Activated CD8-positive, alpha-beta T cell treated with anti-CD3 and anti-CD28 coated beads, Interleukin-2, amount 10 ng/mL, durations not matched to agents 7 days and 5 days (primary cell): ENCODE measurements around the gene PIK3R4. TPM values are rescaled to one million over a fixed set of nuclear protein-coding genes. Genes with fewer than 3 reads are reported as not detected.
A peak's percentile ranks its signal among the peaks of the same experiment; 100 is the strongest.

Experiments
- ATAC-seq: fragments of 150-1000 bp; cut with Tn5 transposase; one replicate; pipeline ENCODE4 v1.10.0; 2021; ENCODE audit warnings: moderate library complexity
- CTCF ChIA-PET: fragments of 350-600 bp; sonication (Branson Sonifier 250); formaldehyde crosslinking; loops from one replicate; lab custom pipeline; 2021; ENCODE audit warnings: antibody characterized with exemption; lab: Charles Lee
- POLR2A ChIA-PET: fragments of 350-600 bp; sonication (Branson Sonifier 250); formaldehyde crosslinking; loops from one replicate; lab custom pipeline; 2021; ENCODE audit warnings: antibody characterized with exemption; lab: Charles Lee
- DNase-seq: peaks from one replicate; pipeline ENCODE4 v3.0.0-alpha.2; 2020
- H3K27ac Mint-ChIP-seq: one replicate; pipeline ENCODE4 v1.8.0; 2021; ENCODE audit warnings: mild to moderate bottlenecking, mixed read lengths
- H3K27me3 Mint-ChIP-seq: one replicate; pipeline ENCODE4 v1.8.0; 2021; ENCODE audit warnings: low read depth, mixed read lengths
- H3K36me3 Mint-ChIP-seq: one replicate; pipeline ENCODE4 v1.8.0; 2021; ENCODE audit warnings: low read depth, mixed read lengths
- H3K4me1 Mint-ChIP-seq: one replicate; pipeline ENCODE4 v1.8.0; 2021; ENCODE audit warnings: low read depth, mixed read lengths
- H3K4me3 Mint-ChIP-seq: one replicate; pipeline ENCODE4 v1.8.0; 2021; ENCODE audit warnings: mild to moderate bottlenecking, mixed read lengths
- H3K9me3 Mint-ChIP-seq: one replicate; pipeline ENCODE4 v1.8.0; 2022; ENCODE audit warnings: mixed read lengths; ENCODE audit not compliant: insufficient read depth
- total RNA-seq, 2 experiments: library from RNA; stranded (reverse); gene quantifications; one replicate each; pipeline ENCODE4 v1.2.3, GENCODE V29; 2021

PIK3R4 gene
- total RNA-seq, 2 experiments from 2014 or later, result 24.1 to 24.6 TPM

- peaks cover 18% of the 10 kb centered on the region for H3K27me3 Mint-ChIP-seq
- CTCF ChIA-PET, result interaction anchor here (2.0 to 5.5 kb wide), 2 partner anchors 90 to 130 kb away, joined by 8 to 95 read pairs; partner anchors contain the start of gene ATP2C1
- no peaks in the 10 kb centered on the region for H3K9me3 Mint-ChIP-seq
- DNase-seq (no peak), ATAC-seq (no peak)
- H3K4me1 Mint-ChIP-seq, result peaks cover 9% of the 10 kb centered on the region
- POLR2A ChIA-PET, result interaction anchor here (3.6 kb wide), 1 partner anchor 132 kb away, joined by 21 read pairs; the partner anchor contains the start of gene ATP2C1
- no peaks in the 10 kb centered on the region for H3K36me3 Mint-ChIP-seq
- H3K4me3 Mint-ChIP-seq, result no peak overlapping the region
- no peak overlapping the region for H3K27ac Mint-ChIP-seq
Observed at GRCh38 chr3:130761730-130762311, 15.2 kb upstream of the PIK3R4 start.

GRCh38 chr3:130760922-130761321 is 14.3 kb upstream of the PIK3R4 start:
- no peaks in the 10 kb centered on the region for H3K36me3 Mint-ChIP-seq
- DNase-seq, result no peak
- no peak overlapping the region for H3K27ac Mint-ChIP-seq
- ATAC-seq, result no peak
- H3K27me3 Mint-ChIP-seq, result peaks cover 12% of the 10 kb centered on the region
- ChIA-PET POLR2A (interaction anchor here (3.6 kb wide), 1 partner anchor 133 kb away, joined by 21 read pairs; the partner anchor contains the start of gene ATP2C1), CTCF (interaction anchor here (1.0 to 5.5 kb wide), 12 partner anchors 23 to 1036 kb away, joined by 3 to 95 read pairs (median 4); partner anchors contain the start of gene ATP2C1)
- no peak overlapping the region for H3K4me3 Mint-ChIP-seq
- peaks cover 9% of the 10 kb centered on the region for H3K4me1 Mint-ChIP-seq
- H3K9me3 Mint-ChIP-seq, result no peaks in the 10 kb centered on the region

DNA sequence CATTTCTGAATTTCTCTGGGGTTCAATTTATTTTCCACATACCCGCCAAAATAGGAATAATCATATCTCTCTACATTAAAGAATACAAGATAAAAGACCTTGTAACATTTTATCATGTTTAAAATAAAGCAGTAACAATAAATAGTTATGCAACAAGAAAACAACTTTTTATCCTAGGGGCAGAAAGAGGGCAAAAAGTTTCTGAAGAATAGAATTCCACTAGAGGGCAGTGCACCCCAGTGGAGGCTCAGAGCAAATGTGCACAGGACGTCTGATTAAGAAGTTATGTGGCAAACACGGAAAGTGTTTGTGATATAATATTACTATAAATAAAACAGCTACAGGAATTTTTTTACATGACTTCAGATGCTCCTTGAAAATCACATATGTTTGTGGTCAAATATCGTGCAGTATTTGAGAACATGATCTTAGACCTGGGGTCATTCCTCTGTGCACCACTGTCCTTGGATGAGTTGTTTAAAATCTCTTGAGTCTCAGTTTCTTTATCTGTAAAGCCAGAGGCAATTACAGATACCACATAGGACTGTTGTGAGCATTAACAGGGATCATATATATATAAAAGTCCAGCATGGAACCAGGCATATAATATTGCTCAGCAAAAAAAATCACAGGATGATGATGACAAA is 13.2 kb upstream of the PIK3R4 start:
- H3K4me3 Mint-ChIP-seq, result no peak overlapping the region
- H3K27ac Mint-ChIP-seq, result no peak overlapping the region
- ChIA-PET POLR2A (interaction anchor here (3.6 kb wide), 1 partner anchor 134 kb away, joined by 21 read pairs; the partner anchor contains the start of gene ATP2C1), CTCF (interaction anchor here (0.7 to 5.5 kb wide), 18 partner anchors 10 to 1038 kb away, joined by 3 to 95 read pairs (median 4); partner anchors contain the start of gene ATP2C1)
- peak; percentile 86 for ATAC-seq
- H3K9me3 Mint-ChIP-seq, result no peaks in the 10 kb centered on the region
- DNase-seq, result peak; percentile 75
- H3K4me1 Mint-ChIP-seq, result peaks cover 9% of the 10 kb centered on the region
- peaks cover 6% of the 10 kb centered on the region for H3K27me3 Mint-ChIP-seq
- H3K36me3 Mint-ChIP-seq, result no peaks in the 10 kb centered on the region

- Mint-ChIP-seq H3K27ac (no peak overlapping the region), H3K9me3 (no peaks in the 10 kb centered on the region), H3K4me3 (no peak overlapping the region), H3K36me3 (no peaks in the 10 kb centered on the region), H3K4me1 (peaks cover 9% of the 10 kb centered on the region), H3K27me3 (peaks cover 3% of the 10 kb centered on the region)
- no peak for DNase-seq
- ChIA-PET CTCF (interaction anchor here (0.9 to 5.5 kb wide), 10 partner anchors 9 to 216 kb away, joined by 3 to 95 read pairs (median 6); partner anchors contain the start of gene ATP2C1), POLR2A (interaction anchor here (1.4 kb wide), 1 partner anchor 135 kb away, joined by 9 read pairs; the partner anchor contains the start of gene ATP2C1)
- no peak for ATAC-seq
Observed at GRCh38 chr3:130758624-130759369, 12.2 kb upstream of the PIK3R4 start.

DNA sequence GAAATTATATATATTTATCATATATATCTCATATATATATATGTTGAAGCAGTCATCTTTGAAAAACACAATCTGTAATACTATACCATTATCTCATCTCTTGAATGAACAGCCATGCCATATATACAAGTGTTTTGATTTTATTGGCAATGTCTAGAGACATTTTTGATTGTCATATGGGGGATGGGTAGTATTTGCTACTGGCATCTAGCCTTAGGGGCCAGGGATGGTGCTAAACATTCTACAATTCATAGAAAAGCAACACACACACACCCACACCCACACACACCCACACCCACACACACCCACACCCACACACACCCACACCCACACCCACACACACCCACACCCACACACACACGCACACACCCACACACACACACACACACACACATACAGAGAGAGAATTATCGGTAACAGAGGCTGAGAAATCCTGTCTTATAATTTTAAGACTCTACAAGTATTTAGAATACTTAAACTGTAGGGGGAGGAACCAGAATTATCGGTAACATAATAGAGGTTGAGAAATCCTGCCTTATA is 11.1 kb upstream of the PIK3R4 start:
- no peak for ATAC-seq
- CTCF ChIA-PET, result interaction anchor here (3.0 to 5.5 kb wide), 2 partner anchors 135 kb away, joined by 19 to 95 read pairs; partner anchors contain the start of gene ATP2C1
- DNase-seq, result no peak
- no peaks in the 10 kb centered on the region for H3K9me3 Mint-ChIP-seq
- H3K4me1 Mint-ChIP-seq, result peaks cover 9% of the 10 kb centered on the region
- no peak overlapping the region for H3K4me3 Mint-ChIP-seq
- no peaks in the 10 kb centered on the region for H3K36me3 Mint-ChIP-seq
- H3K27ac Mint-ChIP-seq, result no peak overlapping the region
- H3K27me3 Mint-ChIP-seq, result peaks cover 2% of the 10 kb centered on the region
- POLR2A ChIA-PET, result interaction anchor here (1.4 kb wide), 1 partner anchor 136 kb away, joined by 9 read pairs; the partner anchor contains the start of gene ATP2C1

- Mint-ChIP-seq H3K4me1 (peaks cover 2% of the 10 kb centered on the region), H3K36me3 (no peaks in the 10 kb centered on the region), H3K9me3 (no peaks in the 10 kb centered on the region), H3K27ac (no peak overlapping the region), H3K27me3 (peaks cover 2% of the 10 kb centered on the region), H3K4me3 (no peak overlapping the region)
- ChIA-PET CTCF (interaction anchor here (3.0 kb wide), 1 partner anchor 137 kb away, joined by 19 read pairs; the partner anchor contains the start of gene ATP2C1), POLR2A (interaction anchor here (1.5 kb wide), 1 partner anchor 138 kb away, joined by 3 read pairs; the partner anchor contains the start of gene ATP2C1)
- DNase-seq (no peak), ATAC-seq (no peak)
Observed at GRCh38 chr3:130755666-130756065, 9.0 kb upstream of the PIK3R4 start.

DNA sequence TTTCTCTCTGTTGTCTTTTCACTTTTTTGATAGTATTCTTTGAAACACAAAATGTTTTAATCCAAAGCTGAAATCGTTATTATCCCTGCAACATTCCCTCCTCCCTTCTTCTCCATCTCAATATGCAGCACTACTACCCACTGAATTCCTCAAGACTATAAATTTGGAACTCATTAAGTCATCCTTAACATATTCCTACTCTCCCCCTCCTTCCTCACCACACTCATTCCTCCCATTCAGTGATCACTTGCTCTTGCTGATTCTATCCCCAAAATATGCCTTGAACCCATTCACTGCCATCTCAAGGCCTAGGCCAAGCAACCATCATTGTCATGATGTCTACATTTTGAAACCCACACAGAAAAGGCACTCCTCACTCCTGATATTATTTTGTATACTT is 2.4 kb upstream of the PIK3R4 start:
- DNase-seq (no peak), ATAC-seq (no peak)
- H3K27me3 Mint-ChIP-seq, result peaks cover 2% of the 10 kb centered on the region
- no peak overlapping the region for H3K4me3 Mint-ChIP-seq
- peaks cover 6% of the 10 kb centered on the region for H3K36me3 Mint-ChIP-seq
- H3K9me3 Mint-ChIP-seq, result no peaks in the 10 kb centered on the region
- POLR2A ChIA-PET, result interaction anchor here (0.8 to 1.1 kb wide), 2 partner anchors 145 to 278 kb away, joined by 3 to 7 read pairs; partner anchors contain the start of genes ASTE1, ATP2C1 and NEK11
- peaks cover 17% of the 10 kb centered on the region for H3K4me1 Mint-ChIP-seq
- H3K27ac Mint-ChIP-seq, result no peak overlapping the region
- CTCF ChIA-PET, result interaction anchor here (2.0 to 2.1 kb wide), 2 partner anchors 11 to 145 kb away, joined by 8 to 17 read pairs; partner anchors contain the start of gene ATP2C1

DNA sequence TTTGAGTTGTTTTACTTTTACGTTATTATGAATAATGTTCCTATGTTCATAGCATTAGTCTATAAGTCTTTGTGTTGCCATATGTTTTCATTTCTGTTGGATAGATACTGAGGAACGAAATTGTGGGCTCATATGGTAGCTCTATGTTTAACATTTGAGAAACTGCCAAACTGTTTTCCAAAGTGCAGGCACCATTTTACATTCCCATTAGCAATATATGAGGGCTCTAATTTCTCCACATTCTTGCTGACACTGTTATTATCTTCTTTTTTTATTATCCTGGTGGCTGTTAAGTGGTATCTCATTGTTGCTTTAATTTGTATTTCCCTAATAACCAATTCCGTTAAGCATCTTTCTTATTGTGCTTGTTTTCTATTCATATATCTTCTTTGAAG is 1.8 kb upstream of the PIK3R4 start:
- Mint-ChIP-seq H3K4me3 (peak overlapping the region; percentile 91), H3K36me3 (peaks cover 11% of the 10 kb centered on the region), H3K27me3 (peaks cover 2% of the 10 kb centered on the region), H3K4me1 (peaks cover 22% of the 10 kb centered on the region), H3K9me3 (no peaks in the 10 kb centered on the region), H3K27ac (no peak overlapping the region)
- ChIA-PET POLR2A (interaction anchor here (0.8 to 1.1 kb wide), 2 partner anchors 145 to 278 kb away, joined by 3 to 7 read pairs; partner anchors contain the start of genes ASTE1, ATP2C1 and NEK11), CTCF (interaction anchor here (2.1 kb wide), 1 partner anchor 145 kb away, joined by 17 read pairs; the partner anchor contains the start of gene ATP2C1)
- DNase-seq (no peak), ATAC-seq (no peak)

DNA sequence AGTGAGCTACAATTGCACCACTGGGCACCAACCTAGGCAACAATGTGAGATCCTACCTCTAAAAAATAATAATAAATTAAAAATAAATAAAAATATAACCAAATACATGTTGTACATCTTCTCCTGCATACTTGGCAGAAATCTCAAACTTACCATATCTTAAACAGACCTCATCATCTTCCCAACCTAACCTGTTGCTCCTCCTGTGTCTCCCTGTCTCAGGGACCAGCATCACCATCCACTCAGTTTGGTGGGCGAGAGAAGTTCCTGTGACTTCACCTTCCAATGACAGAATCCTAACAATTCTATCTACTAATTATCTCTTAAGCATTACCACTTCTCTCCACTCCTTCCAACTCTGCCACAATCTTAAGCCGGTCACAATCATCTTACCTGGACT is 3.3 kb downstream of the PIK3R4 start:
- ChIA-PET CTCF (interaction anchor here (1.6 kb wide), 1 partner anchor 150 kb away, joined by 5 read pairs; the partner anchor contains the start of gene ATP2C1), POLR2A (no interaction called here)
- Mint-ChIP-seq H3K4me3 (no peak overlapping the region), H3K36me3 (peaks cover 34% of the 10 kb centered on the region), H3K9me3 (no peaks in the 10 kb centered on the region), H3K27me3 (no peaks in the 10 kb centered on the region), H3K27ac (no peak overlapping the region), H3K4me1 (peaks cover 44% of the 10 kb centered on the region)
- ATAC-seq, result no peak
- no peak for DNase-seq

DNA sequence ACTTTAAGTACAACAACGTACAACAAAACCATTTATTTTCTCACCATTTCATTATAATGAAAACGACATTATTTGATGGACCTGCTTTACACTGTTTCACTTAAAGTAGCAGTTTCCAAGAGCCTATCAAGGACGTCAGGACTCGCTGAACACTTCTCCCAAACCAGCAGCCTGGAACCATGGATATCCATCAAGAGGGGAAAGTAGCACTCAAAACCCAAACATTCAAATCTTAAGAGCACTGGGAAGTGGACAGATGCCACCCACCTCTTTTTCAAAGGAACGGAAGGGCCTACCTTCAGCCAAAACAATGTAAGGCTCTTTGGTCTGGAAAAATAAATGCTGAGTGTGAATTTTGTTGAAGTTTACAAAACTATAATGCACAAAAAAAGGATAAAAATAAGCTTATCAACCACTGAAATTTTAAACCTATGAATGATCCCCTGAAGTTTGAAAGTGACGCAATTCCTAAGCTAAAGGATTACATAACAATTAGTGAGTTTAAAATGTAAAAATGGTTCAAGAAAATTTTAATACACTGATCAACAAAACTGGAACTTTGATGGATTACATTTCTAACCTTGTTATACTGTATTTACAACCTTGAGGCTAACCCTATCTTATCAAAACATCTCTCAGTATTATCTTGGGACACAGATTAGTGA is 4.6 kb downstream of the PIK3R4 start:
- DNase-seq, result no peak
- ATAC-seq, result no peak
- POLR2A ChIA-PET, result interaction anchor here (1.2 kb wide), 1 partner anchor 152 kb away, joined by 3 read pairs; the partner anchor contains the start of gene ATP2C1
- Mint-ChIP-seq H3K9me3 (peaks cover under 1% of the 10 kb centered on the region), H3K36me3 (peaks cover 42% of the 10 kb centered on the region), H3K27ac (no peak overlapping the region), H3K4me3 (no peak overlapping the region), H3K27me3 (no peaks in the 10 kb centered on the region), H3K4me1 (peaks cover 46% of the 10 kb centered on the region)
- CTCF ChIA-PET, result interaction anchor here (1.6 kb wide), 1 partner anchor 151 kb away, joined by 5 read pairs; the partner anchor contains the start of gene ATP2C1
